Neural cell (in vitro differentiated cells): ENCODE results near the gene SMAD2.

Experiments
- CTCF ChIP-seq: fragments of 450-650 bp; IDR thresholded peaks from 2 replicates; pipeline ENCODE4 v1.5.1; 2014; ENCODE audit warnings: antibody characterized with exemption, mild to moderate bottlenecking, moderate library complexity; ENCODE audit not compliant: poor library complexity, severe bottlenecking
- EZH2 ChIP-seq: fragments of 200-600, 300-800 bp; shearing (Covaris generic), sonication (generic); IDR thresholded peaks from 2 replicates; pipeline ENCODE4 v1.6.1; 2014; ENCODE audit warnings: antibody characterized with exemption, low read length, borderline replicate concordance, mild to moderate bottlenecking; ENCODE audit not compliant: insufficient read depth, poor library complexity, severe bottlenecking
- POLR2AphosphoS5 ChIP-seq: IDR thresholded peaks from 2 replicates; pipeline ENCODE4 v1.6.1; 2012
- RAD21 ChIP-seq: fragments of 450-650 bp; conservative IDR thresholded peaks from 2 replicates; pipeline ENCODE4 v1.6.1; 2014; ENCODE audit warnings: antibody characterized with exemption, mild to moderate bottlenecking, moderate library complexity
- SMC3 ChIP-seq: fragments of 450-650 bp; conservative IDR thresholded peaks from 2 replicates; pipeline ENCODE4 v1.6.1; 2014; ENCODE audit warnings: antibody characterized with exemption, mild to moderate bottlenecking, moderate library complexity; ENCODE audit not compliant: poor library complexity

- no peak for TF ChIP-seq RAD21
- no peak for TF ChIP-seq CTCF
- no peak for TF ChIP-seq POLR2AphosphoS5
- no peak for TF ChIP-seq EZH2
- TF ChIP-seq SMC3, result no peak
These were observed 85.5 kb downstream of the SMAD2 start for GRCh38 chr18:47844828-47845498.
